Heart left ventricle (tissue), 16 donors: Measurements from ENCODE around the gene PTPRE. TPM values are rescaled to one million over a fixed set of nuclear protein-coding genes. Genes with fewer than 3 reads are reported as not detected.

Experiments used
- ATAC-seq, 4 donors: fragments of 200-7000 bp; cut with Tn5 transposase; one replicate each; pipeline ENCODE4 v1.9.1; 2020 to 2022; ENCODE audit warnings: moderate library complexity in 4 of 4, mild to moderate bottlenecking in 3 of 4, moderate number of reproducible peaks in 1 of 4
- DNase-seq, 5 donors: peaks; one replicate each; pipeline ENCODE4 v3.0.0-alpha.2; 2020
- H3K27ac ChIP-seq, 12 donors: fragments of 200-600 bp; sonication (generic) in 4 of 12; one replicate each; pipeline versions ENCODE4 v1.5.0 to v1.8.0; 2016 to 2022; ENCODE audit warnings: mild to moderate bottlenecking in 2 of 12
- H3K27me3 ChIP-seq, 9 donors: fragments of 200-600 bp; sonication (generic) in 2 of 9; one replicate each; pipeline versions ENCODE4 v1.5.1 to v1.8.0; 2016 to 2022; ENCODE audit warnings: mild to moderate bottlenecking in 3 of 9
- H3K36me3 ChIP-seq, 9 donors: fragments of 200-600 bp; sonication (generic) in 2 of 9; one replicate each; pipeline versions ENCODE4 v1.5.0 to v1.8.0; 2018 to 2022; ENCODE audit warnings: mild to moderate bottlenecking in 2 of 9
- H3K4me1 ChIP-seq, 12 donors: fragments of 200-600 bp; sonication (generic) in 4 of 12; one replicate each; pipeline versions ENCODE4 v1.5.0 to v1.8.0; 2016 to 2022; ENCODE audit warnings: mild to moderate bottlenecking in 3 of 12
- H3K4me3 ChIP-seq, 12 donors: fragments of 200-600 bp; sonication (generic) in 4 of 12; one replicate each; pipeline versions ENCODE4 v1.5.0 to v1.8.0; 2017 to 2022; ENCODE audit warnings: mild to moderate bottlenecking in 9 of 12, moderate library complexity in 4 of 12
- H3K9me3 ChIP-seq, 12 donors: fragments of 200-600 bp; sonication (generic) in 4 of 12; one replicate each; pipeline versions ENCODE4 v1.5.0 to v1.8.0; 2016 to 2022; ENCODE audit warnings: mild to moderate bottlenecking in 1 of 12
- POLR2A ChIP-seq, 2 donors: fragments of 450-650 bp; IDR thresholded peaks; one replicate each; pipeline ENCODE4 v1.6.1; 2017; ENCODE audit warnings: antibody characterized with exemption in 2 of 2, mild to moderate bottlenecking in 2 of 2, moderate library complexity in 2 of 2
- WGBS, 4 donors: extraction: QIAGEN DNeasy Blood & Tissue Kit in 2 of 4; methylation state at CpG; one replicate each; pipeline versions ENCODE4 v1.1.5 to v1.1.7; 2013 to 2018; 5-methylcytosine and 5-hydroxymethylcytosine counted together
- intact Hi-C, 10 donors: fragments of 100-400 bp; cut with DNase I; formaldehyde crosslinking; loops; one replicate each; pipeline versions ENCODE4 v1.11.1 to v1.14.2; 2022
- polyA plus RNA-seq, 2 donors: library from polyadenylated mRNA; stranded (reverse); fragments of 200-250 nt; gene quantifications; one replicate each; pipeline ENCODE4 v1.2.3, GENCODE V29; 2013
- total RNA-seq, 9 donors: library from RNA; depleted of rRNA in 2 of 9; stranded (reverse); fragments of >200 nt in 2 of 9; fragmentation: NEBNext Ultra II Directional in 3 of 9; extraction: Animal tissue kit (Norgen Biotek cat#: 25700) in 3 of 9; gene quantifications; one replicate each; pipeline versions ENCODE4 v1.1.0 to v1.2.4, GENCODE V29; 2016 to 2023
- TF ChIP-seq, protein P1 (sequence below), 12 donors: fragments of 200-600 bp; sonication (generic) in 4 of 12; IDR thresholded peaks; one replicate each; pipeline versions ENCODE4 v1.5.0 to v1.8.0; 2018 to 2022; ENCODE audit warnings: antibody characterized with exemption in 12 of 12, mild to moderate bottlenecking in 5 of 12
- donor health status: ischemic (EF 13 %, LVEDD 7.1; RV severe dilation, severe dysfunction).
- donor health status: healthy with polysubstance abuse.
- donor health status: DM: no; HTN: yes; CAD: no.
- donor health status: DM: no; HTN: no; CAD: no.
- donor health status: ischemic (EF 25% LVEDD 6.9; RV normal size, moderate dysfunction).
- donor health status: ischemic (EF 25% LVEDD 5.7; RV mildly dilated, moderate dysfunction).
- donor health status: healthy.
- donor health status: DM: yes; HTN: yes; CAD: no.
- donor health status: ischemic (EF 35%, LVEDD 5.7; RV mildly dilated, moderate dysfunction).
- donor health status: nonischemic (EF 11% LVEDD 7.7; RV severe dilation, severe dysfunction).
- donor health status: DM: yes; HTN: yes; CAD: no.
- donor health status: PGD.
- donor health status: ischemic (EF 29% LVEDD 5.4; RV normal size, mild dysfunction).
- donor health status: nonischemic (EF 23%, LVEDD 6.1; RV moderate dilation, normal function).

Gene PTPRE
- total and polyA plus RNA-seq, 11 donors: 6.9 to 55.0 (median 24.1) TPM

DNA sequence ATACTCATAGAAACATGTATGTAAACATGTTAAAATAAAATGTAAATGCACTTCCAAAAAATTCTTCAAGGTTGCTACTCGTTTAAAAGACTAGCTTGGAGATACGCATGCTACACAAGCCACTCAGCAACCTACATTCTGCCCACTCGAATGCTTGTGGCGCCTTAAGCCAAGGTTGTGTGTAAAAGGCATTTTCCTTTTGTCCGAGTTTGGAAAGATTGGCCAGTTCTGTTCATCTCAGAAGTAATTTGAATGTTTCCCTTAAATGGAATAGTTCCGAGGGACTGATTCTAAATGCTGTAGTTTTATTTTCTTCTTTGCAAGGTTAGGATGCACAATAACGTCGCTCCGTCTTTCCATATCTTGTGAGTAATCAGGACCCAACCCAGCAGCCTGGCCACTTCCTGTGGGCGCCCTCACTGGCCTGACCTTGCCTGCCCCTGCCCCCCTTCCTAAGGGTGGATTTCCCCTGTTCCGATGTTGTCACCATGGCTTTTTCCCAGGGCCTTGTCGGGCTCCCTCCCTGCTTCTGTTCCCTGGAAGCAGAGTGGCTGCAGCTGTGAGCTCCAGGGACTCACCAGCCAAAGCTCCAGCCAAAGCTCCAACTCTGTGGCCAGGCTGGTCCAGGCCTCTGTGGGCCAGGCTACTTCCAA is 70.6 kb downstream of the PTPRE start:
- Histone ChIP-seq H3K27ac (peak overlapping the region; percentile 27 to 86 (median 76)), H3K4me3 (peak overlapping the region in 10 of 12 donors; percentile 6 to 41 (median 22)), H3K4me1 (peaks cover 9 to 58% (median 34%) of the 10 kb centered on the region in 12 donors), H3K27me3 (no peaks in the 10 kb centered on the region), H3K9me3 (peaks cover 0 to 18% (median 6%) of the 10 kb centered on the region in 12 donors), H3K36me3 (no peaks in the 10 kb centered on the region)
- no peak for TF ChIP-seq POLR2A (IDR thresholded peaks at IDR 0.05)
- TF ChIP-seq, protein P1, sequence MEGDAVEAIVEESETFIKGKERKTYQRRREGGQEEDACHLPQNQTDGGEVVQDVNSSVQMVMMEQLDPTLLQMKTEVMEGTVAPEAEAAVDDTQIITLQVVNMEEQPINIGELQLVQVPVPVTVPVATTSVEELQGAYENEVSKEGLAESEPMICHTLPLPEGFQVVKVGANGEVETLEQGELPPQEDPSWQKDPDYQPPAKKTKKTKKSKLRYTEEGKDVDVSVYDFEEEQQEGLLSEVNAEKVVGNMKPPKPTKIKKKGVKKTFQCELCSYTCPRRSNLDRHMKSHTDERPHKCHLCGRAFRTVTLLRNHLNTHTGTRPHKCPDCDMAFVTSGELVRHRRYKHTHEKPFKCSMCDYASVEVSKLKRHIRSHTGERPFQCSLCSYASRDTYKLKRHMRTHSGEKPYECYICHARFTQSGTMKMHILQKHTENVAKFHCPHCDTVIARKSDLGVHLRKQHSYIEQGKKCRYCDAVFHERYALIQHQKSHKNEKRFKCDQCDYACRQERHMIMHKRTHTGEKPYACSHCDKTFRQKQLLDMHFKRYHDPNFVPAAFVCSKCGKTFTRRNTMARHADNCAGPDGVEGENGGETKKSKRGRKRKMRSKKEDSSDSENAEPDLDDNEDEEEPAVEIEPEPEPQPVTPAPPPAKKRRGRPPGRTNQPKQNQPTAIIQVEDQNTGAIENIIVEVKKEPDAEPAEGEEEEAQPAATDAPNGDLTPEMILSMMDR (IDR thresholded peaks at IDR 0.05): no peak
- WGBS, 4 donors: 11 to 29% (median 17%) methylated on average over 12 of the region's 12 CpGs
- DNase-seq: peak; percentile 82 to 93 (median 88)
- intact Hi-C loops: loop anchor here in 2 of 10 donors (1.0 to 10.0 kb wide), 2 partner anchors 34 to 53 kb away; no protein-coding TSS in a partner anchor
- peak; percentile 87 to 96 (median 94) for ATAC-seq

DNA sequence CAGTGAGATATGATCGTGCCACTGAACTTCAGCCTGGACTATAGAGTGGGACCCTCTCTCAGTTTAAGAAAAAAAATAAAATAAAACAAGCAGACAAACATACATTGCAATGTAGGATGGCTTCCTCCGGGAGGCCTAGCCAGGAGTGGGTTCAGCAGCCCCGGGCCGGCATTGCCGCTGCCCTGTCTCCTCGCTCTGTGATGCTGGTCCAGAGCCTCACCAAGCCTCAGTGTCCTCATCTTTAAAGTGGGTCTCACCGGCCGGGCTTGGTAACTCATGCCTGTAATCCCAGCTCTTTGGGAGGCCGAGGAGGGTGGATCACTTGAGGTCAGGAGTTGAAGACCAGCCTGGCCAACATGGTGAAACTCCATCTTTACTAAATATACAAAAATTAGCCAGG is 71.6 kb downstream of the PTPRE start:
- no peak for ATAC-seq
- intact Hi-C loops: loop anchor here in 1 of 10 donors (10.0 kb wide), 1 partner anchor 54 kb away; no protein-coding TSS in a partner anchor

DNA sequence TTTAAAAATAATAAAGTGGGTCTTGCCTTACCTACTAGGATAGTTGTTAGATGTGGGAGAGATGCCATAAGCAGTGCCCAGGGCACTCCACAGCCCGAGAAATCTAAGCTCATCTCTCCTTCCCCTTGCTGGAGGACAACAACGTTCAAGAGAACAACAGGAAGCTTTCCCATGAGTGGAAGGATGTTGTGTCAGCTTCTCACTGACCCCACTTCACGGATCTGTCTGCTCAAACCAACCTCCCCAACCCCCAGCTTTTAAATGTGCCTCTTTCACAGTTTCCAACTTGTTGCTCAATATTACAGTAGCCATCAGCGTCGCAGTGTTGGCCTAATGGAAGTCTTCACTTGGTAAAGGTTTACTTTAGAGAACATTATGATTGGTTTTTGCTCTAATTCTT is 72.1 kb downstream of the PTPRE start:
- peak overlapping the region in 9 of 12 donors; percentile 1 to 86 (median 76) for H3K27ac ChIP-seq
- no peaks in the 10 kb centered on the region for H3K27me3 ChIP-seq
- no peaks in the 10 kb centered on the region for H3K36me3 ChIP-seq
- 69 to 74% (median 73%) methylated on average over 5 of the region's 5 CpGs for WGBS, 4 donors
- H3K4me1 ChIP-seq: peaks cover 9 to 56% (median 43%) of the 10 kb centered on the region in 12 donors
- ATAC-seq (peak in 1 of 4 donors; percentile 2), DNase-seq (no peak)
- no peak for TF ChIP-seq POLR2A (IDR thresholded peaks at IDR 0.05)
- TF ChIP-seq, protein P1 (IDR thresholded peaks at IDR 0.05): no peak
- H3K9me3 ChIP-seq: peaks cover 0 to 18% (median 6%) of the 10 kb centered on the region in 12 donors
- intact Hi-C loops: loop anchor here in 1 of 10 donors (10.0 kb wide), 1 partner anchor 54 kb away; no protein-coding TSS in a partner anchor
- H3K4me3 ChIP-seq: no peak overlapping the region

More for the DNA sequence above, 71.6 kb downstream of the PTPRE start:
- H3K4me1 ChIP-seq: peaks cover 9 to 56% (median 41%) of the 10 kb centered on the region in 12 donors
- WGBS, 4 donors: 97 to 99% (median 98%) methylated on average over 9 of the region's 9 CpGs
- H3K27ac ChIP-seq: peak overlapping the region in 11 of 12 donors; percentile 64 to 86 (median 77)
- no peaks in the 10 kb centered on the region for H3K27me3 ChIP-seq
- TF ChIP-seq POLR2A (IDR thresholded peaks at IDR 0.05): no peak
- TF ChIP-seq, protein P1 (IDR thresholded peaks at IDR 0.05): no peak
- H3K36me3 ChIP-seq: no peaks in the 10 kb centered on the region
- DNase-seq: no peak
- no peak overlapping the region for H3K4me3 ChIP-seq
- peaks cover 0 to 18% (median 6%) of the 10 kb centered on the region in 12 donors for H3K9me3 ChIP-seq

DNA sequence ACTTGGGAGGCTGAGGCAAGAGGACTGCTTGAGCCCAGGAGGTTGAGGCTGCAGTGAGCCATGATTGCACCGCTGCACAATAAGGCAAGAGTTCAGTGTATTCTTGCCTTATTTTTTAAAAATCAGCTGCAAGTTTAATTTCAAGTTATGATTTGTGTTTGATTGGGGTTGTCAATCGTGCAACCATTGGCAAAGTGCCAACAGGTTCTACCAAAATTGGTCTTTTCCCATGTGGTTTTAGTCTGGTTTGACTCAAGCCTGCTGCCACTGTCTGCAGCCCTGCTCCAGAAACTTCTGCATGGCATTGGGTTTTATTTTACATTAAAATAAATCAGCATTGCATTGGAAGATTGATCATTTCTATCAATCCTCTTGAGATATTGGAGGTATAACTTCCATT is 72.7 kb downstream of the PTPRE start:
- DNase-seq: peak in 1 of 5 donors; percentile 9
- 91 to 100% (median 97%) methylated on average over 2 of the region's 2 CpGs for WGBS, 4 donors
- Histone ChIP-seq H3K27me3 (no peaks in the 10 kb centered on the region), H3K9me3 (peaks cover 0 to 18% (median 6%) of the 10 kb centered on the region in 12 donors), H3K4me3 (no peak overlapping the region), H3K4me1 (peaks cover 9 to 54% (median 41%) of the 10 kb centered on the region in 12 donors), H3K36me3 (no peaks in the 10 kb centered on the region), H3K27ac (peak overlapping the region in 3 of 12 donors; percentile 4 to 86 (median 86))
- TF ChIP-seq, protein P1 (IDR thresholded peaks at IDR 0.05): no peak
- no peak for TF ChIP-seq POLR2A (IDR thresholded peaks at IDR 0.05)
- ATAC-seq: no peak
- intact Hi-C loops: loop anchor here in 1 of 10 donors (10.0 kb wide), 1 partner anchor 55 kb away; no protein-coding TSS in a partner anchor
